HepG2 (cell line): ENCODE data around the gene CSNK1D. TPM values are rescaled to one million over a fixed set of nuclear protein-coding genes. Genes with fewer than 3 reads are reported as not detected.

Experiments
- BORCS8-MEF2B ChIP-seq: sonication (generic); formaldehyde crosslinking; IDR thresholded peaks from 2 replicates; pipeline ENCODE4 v1.8.0; 2022; ENCODE audit warnings: mild to moderate bottlenecking, missing genetic modification reagents
- BRF2 ChIP-seq: sonication (generic); formaldehyde crosslinking; IDR thresholded peaks from 2 replicates; pipeline ENCODE4 v1.8.1; 2022; ENCODE audit warnings: mild to moderate bottlenecking, missing genetic modification reagents
- CBX2 ChIP-seq, 2 experiments: fragments of 200-600 bp in 1 of 2; sonication (generic); formaldehyde crosslinking in 1 of 2; IDR thresholded peaks; 2 replicates each; pipeline versions ENCODE4 v1.7.0 to v1.8.1; 2018 to 2022; ENCODE audit warnings: low read depth in 2 of 2, low read length in 1 of 2, mild to moderate bottlenecking in 1 of 2, missing genetic modification reagents in 1 of 2
- ETS1 ChIP-seq: sonication (generic); formaldehyde crosslinking; IDR thresholded peaks from 2 replicates; pipeline ENCODE4 v1.4.0; 2020; ENCODE audit warnings: missing genetic modification reagents
- FOXA3 ChIP-seq: IDR thresholded peaks from 2 replicates; pipeline ENCODE4 v1.6.1; 2016; ENCODE audit warnings: missing genetic modification reagents, missing compliant biosample characterization
- FOXC1 ChIP-seq: sonication (generic); formaldehyde crosslinking; IDR thresholded peaks from 2 replicates; pipeline ENCODE4 v1.8.0; 2022; ENCODE audit warnings: mild to moderate bottlenecking, missing genetic modification reagents, borderline replicate concordance
- HIVEP1 ChIP-seq: sonication (generic); formaldehyde crosslinking; IDR thresholded peaks from 2 replicates; pipeline ENCODE4 v1.4.0; 2020; ENCODE audit warnings: mild to moderate bottlenecking, missing genetic modification reagents
- HNF1B ChIP-seq: sonication (generic); formaldehyde crosslinking; IDR thresholded peaks from 2 replicates; pipeline ENCODE4 v1.5.1; 2020; ENCODE audit warnings: mild to moderate bottlenecking, moderate library complexity, missing genetic modification reagents
- IKZF1 ChIP-seq: fragments of 450-650 bp; IDR thresholded peaks from 2 replicates; pipeline ENCODE4 v1.7.1; 2016
- IRF9 ChIP-seq: sonication (generic); formaldehyde crosslinking; IDR thresholded peaks from 2 replicates; pipeline ENCODE4 v1.8.0; 2022; ENCODE audit warnings: missing genetic modification reagents, mild to moderate bottlenecking, borderline replicate concordance
- PCBP1 ChIP-seq: fragments of 200-400 bp; formaldehyde crosslinking; IDR thresholded peaks from 2 replicates; pipeline ENCODE4 v1.6.1; 2017; ENCODE audit warnings: mild to moderate bottlenecking, low read depth, low read length, borderline replicate concordance
- POGZ ChIP-seq: sonication (generic); formaldehyde crosslinking; IDR thresholded peaks from 2 replicates; pipeline ENCODE4 v1.4.0; 2020; ENCODE audit warnings: mild to moderate bottlenecking, missing genetic modification reagents
- POLR2AphosphoS2 ChIP-seq: IDR thresholded peaks from 2 replicates; pipeline ENCODE4 v1.6.1; 2011; ENCODE audit warnings: low read depth, low read length, improper control_type of control experiment
- SATB2 ChIP-seq: sonication (generic); formaldehyde crosslinking; IDR thresholded peaks from 2 replicates; pipeline ENCODE4 v1.5.0; 2020; ENCODE audit warnings: missing genetic modification reagents
- SETDB1 ChIP-seq: sonication (generic); formaldehyde crosslinking; IDR thresholded peaks from 2 replicates; pipeline ENCODE4 v1.5.1; 2020; ENCODE audit warnings: missing genetic modification reagents, mild to moderate bottlenecking, borderline replicate concordance
- SRSF1 ChIP-seq: fragments of 200-400 bp; formaldehyde crosslinking; optimal IDR thresholded peaks from 2 replicates; pipeline ENCODE3; 2017; ENCODE audit warnings: mild to moderate bottlenecking, low read depth, low read length, moderate library complexity
- YEATS4 ChIP-seq: sonication (generic); formaldehyde crosslinking; IDR thresholded peaks from 2 replicates; pipeline ENCODE4 v1.4.0; 2020; ENCODE audit warnings: missing genetic modification reagents, borderline replicate concordance
- ZC3H13 ChIP-seq: sonication (generic); formaldehyde crosslinking; IDR thresholded peaks from 2 replicates; pipeline ENCODE4 v1.8.1; 2023; ENCODE audit warnings: mild to moderate bottlenecking, missing genetic modification reagents, moderate library complexity
- ZFP41 ChIP-seq: sonication (generic); formaldehyde crosslinking; IDR thresholded peaks from 2 replicates; pipeline ENCODE4 v1.4.0; 2020; ENCODE audit warnings: mild to moderate bottlenecking, missing genetic modification reagents, borderline replicate concordance
- ZNF124 ChIP-seq: sonication (generic); formaldehyde crosslinking; IDR thresholded peaks from 2 replicates; pipeline ENCODE4 v1.4.0; 2020; ENCODE audit warnings: missing genetic modification reagents
- ZNF256 ChIP-seq: sonication (generic); formaldehyde crosslinking; conservative IDR thresholded peaks from 2 replicates; pipeline ENCODE4 v1.4.0; 2020; ENCODE audit warnings: missing genetic modification reagents
- ZNF460 ChIP-seq: sonication (generic); formaldehyde crosslinking; IDR thresholded peaks from 2 replicates; pipeline ENCODE4 v1.5.1; 2020; ENCODE audit warnings: missing genetic modification reagents, mild to moderate bottlenecking, borderline replicate concordance
- ZNF766 ChIP-seq: sonication (generic); formaldehyde crosslinking; IDR thresholded peaks from 2 replicates; pipeline ENCODE4 v1.5.0; 2020; ENCODE audit warnings: missing genetic modification reagents, borderline replicate concordance
- ZSCAN31 ChIP-seq: sonication (generic); formaldehyde crosslinking; IDR thresholded peaks from 2 replicates; pipeline ENCODE4 v1.5.0; 2020; ENCODE audit warnings: low read depth, mild to moderate bottlenecking, missing genetic modification reagents
- polyA plus RNA-seq, 8 experiments: library from polyadenylated mRNA; depleted of rRNA in 3 of 8; stranded (reverse) in 7 of 8; unstranded in 1 of 8; fragments of >200 nt; fragmentation: Illumina TruSeq in 4 of 8; extraction: Trizol in 4 of 8; gene quantifications; 2 replicates each; pipeline versions ENCODE4 v1.2.1 to v1.2.3, GENCODE V29; 2011 to 2016; ENCODE audit warnings: low read depth in 4 of 8, missing spikeins in 1 of 8, mixed read lengths in 1 of 8; ENCODE audit not compliant: insufficient read depth in 1 of 8
- total RNA-seq, 5 experiments: library from RNA; depleted of rRNA; stranded (reverse); fragments of >200 nt; fragmentation: Illumina TruSeq; extraction: Trizol; gene quantifications; 2 replicates each; pipeline ENCODE4 v1.2.3, GENCODE V29; 2016; ENCODE audit warnings: low read depth in 1 of 5

Gene CSNK1D
- total and polyA plus RNA-seq, 2 of the 13 experiments (the other 11 are each of a cell fraction or from before 2014, with no cell fraction given), result 31.5 to 128 TPM

GRCh38 chr17:82287868-82288801 lies 14.6 kb upstream of the CSNK1D start (continued):
- TF ChIP-seq ETS1 (CRISPR knock-in tag) (no peak), FOXA3 (CRISPR knock-in tag) (peak; percentile 91), SRSF1 (no peak), SETDB1 (CRISPR knock-in tag) (no peak), SATB2 (CRISPR knock-in tag) (no peak), IRF9 (peak; percentile 95), ZNF460 (CRISPR knock-in tag) (peak; percentile 43; the same call in 1 of the 2 replicates), ZNF256 (CRISPR knock-in tag) (no peak), POLR2AphosphoS2 (peak; percentile 93; the same call in 1 of the 2 replicates), HNF1B (CRISPR knock-in tag) (peak; percentile 94), POGZ (CRISPR knock-in tag) (peak; percentile 82; the same call in 1 of the 2 replicates), HIVEP1 (peak; percentile 95), FOXC1 (CRISPR knock-in tag) (peak; percentile 98), BRF2 (CRISPR knock-in tag) (no peak), ZSCAN31 (CRISPR knock-in tag) (peak; percentile 76; the same call in 1 of the 2 replicates), ZNF124 (CRISPR knock-in tag) (no peak; the same call in 1 of the 2 replicates), ZNF766 (CRISPR knock-in tag) (peak; percentile 79; the same call in 1 of the 2 replicates), ZFP41 (no peak), PCBP1 (no peak), YEATS4 (CRISPR knock-in tag) (no peak), BORCS8-MEF2B (CRISPR knock-in tag) (peak; percentile 95), ZC3H13 (peak; percentile 92), CBX2 (IDR thresholded peaks at IDR 0.05; ENCODE audit: low read depth, low read length) (no peak), CBX2 (CRISPR knock-in tag; IDR thresholded peaks at IDR 0.05; ENCODE audit: low read depth) (no peak), IKZF1 (no peak)
